Type B pancreatic cell (in vitro differentiated cells): ENCODE measurements around the gene ACAT2. TPM values are rescaled to one million over a fixed set of nuclear protein-coding genes. Genes with fewer than 3 reads are reported as not detected.

ENCODE experiments used
- DNase-seq: peaks from one replicate; pipeline ENCODE4 v3.0.0; 2021; ENCODE audit warnings: mixed read lengths; ENCODE audit not compliant: unreplicated experiment; ENCODE audit errors: extremely low spot score
- H3K27ac Mint-ChIP-seq: 2 replicates; pipeline ENCODE4 v1.8.0; 2021; ENCODE audit warnings: mild to moderate bottlenecking, mixed read lengths
- H3K27me3 Mint-ChIP-seq: 2 replicates; pipeline ENCODE4 v1.8.0; 2021; ENCODE audit warnings: mixed read lengths
- H3K36me3 Mint-ChIP-seq: 2 replicates; pipeline ENCODE4 v1.8.0; 2021; ENCODE audit warnings: mixed read lengths
- H3K4me1 Mint-ChIP-seq: one replicate; pipeline ENCODE4 v1.8.0; 2021; ENCODE audit warnings: mixed read lengths; ENCODE audit not compliant: unreplicated experiment
- H3K4me3 Mint-ChIP-seq: 2 replicates; pipeline ENCODE4 v1.8.0; 2021; ENCODE audit warnings: mild to moderate bottlenecking, mixed read lengths
- H3K9me3 Mint-ChIP-seq: 2 replicates; pipeline ENCODE4 v1.8.0; 2021; ENCODE audit warnings: mixed read lengths
- total RNA-seq: library from RNA; stranded (reverse); gene quantifications from 2 replicates; pipeline ENCODE4 v1.2.1, GENCODE V29; 2021; ENCODE audit warnings: low replicate concordance
- TF ChIP-seq, protein P1 (sequence below): fragments of 200-600 bp; sonication (generic); conservative IDR thresholded peaks from 2 replicates; pipeline ENCODE4 v1.5.0; 2021; ENCODE audit warnings: antibody characterized with exemption, mild to moderate bottlenecking

The ACAT2 gene
- total RNA-seq, 1 donor from 2014 or later = 67.4 TPM

DNA sequence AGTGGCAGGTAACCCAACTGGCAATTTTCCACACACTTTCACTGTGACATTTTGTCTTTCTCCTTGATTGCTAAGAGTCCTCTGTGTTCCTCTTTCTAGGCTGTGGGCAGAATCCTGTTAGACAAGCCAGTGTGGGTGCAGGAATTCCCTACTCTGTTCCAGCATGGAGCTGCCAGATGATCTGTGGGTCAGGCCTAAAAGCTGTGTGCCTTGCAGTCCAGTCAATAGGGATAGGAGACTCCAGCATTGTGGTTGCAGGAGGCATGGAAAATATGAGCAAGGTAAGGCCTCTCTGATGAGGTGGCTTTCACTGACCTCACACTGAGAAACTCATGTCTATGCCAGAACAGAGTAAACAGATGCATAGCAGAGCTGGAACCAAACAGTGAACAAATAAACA lies 5.1 kb downstream of the ACAT2 start:
- Mint-ChIP-seq H3K9me3 (no peaks in the 10 kb centered on the region), H3K27ac (no peak overlapping the region), H3K4me3 (no peak overlapping the region), H3K27me3 (no peaks in the 10 kb centered on the region), H3K4me1 (no peaks in the 10 kb centered on the region), H3K36me3 (peaks cover 51% of the 10 kb centered on the region)
- TF ChIP-seq, protein P1, sequence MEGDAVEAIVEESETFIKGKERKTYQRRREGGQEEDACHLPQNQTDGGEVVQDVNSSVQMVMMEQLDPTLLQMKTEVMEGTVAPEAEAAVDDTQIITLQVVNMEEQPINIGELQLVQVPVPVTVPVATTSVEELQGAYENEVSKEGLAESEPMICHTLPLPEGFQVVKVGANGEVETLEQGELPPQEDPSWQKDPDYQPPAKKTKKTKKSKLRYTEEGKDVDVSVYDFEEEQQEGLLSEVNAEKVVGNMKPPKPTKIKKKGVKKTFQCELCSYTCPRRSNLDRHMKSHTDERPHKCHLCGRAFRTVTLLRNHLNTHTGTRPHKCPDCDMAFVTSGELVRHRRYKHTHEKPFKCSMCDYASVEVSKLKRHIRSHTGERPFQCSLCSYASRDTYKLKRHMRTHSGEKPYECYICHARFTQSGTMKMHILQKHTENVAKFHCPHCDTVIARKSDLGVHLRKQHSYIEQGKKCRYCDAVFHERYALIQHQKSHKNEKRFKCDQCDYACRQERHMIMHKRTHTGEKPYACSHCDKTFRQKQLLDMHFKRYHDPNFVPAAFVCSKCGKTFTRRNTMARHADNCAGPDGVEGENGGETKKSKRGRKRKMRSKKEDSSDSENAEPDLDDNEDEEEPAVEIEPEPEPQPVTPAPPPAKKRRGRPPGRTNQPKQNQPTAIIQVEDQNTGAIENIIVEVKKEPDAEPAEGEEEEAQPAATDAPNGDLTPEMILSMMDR = no peak
- no peak for DNase-seq

DNA sequence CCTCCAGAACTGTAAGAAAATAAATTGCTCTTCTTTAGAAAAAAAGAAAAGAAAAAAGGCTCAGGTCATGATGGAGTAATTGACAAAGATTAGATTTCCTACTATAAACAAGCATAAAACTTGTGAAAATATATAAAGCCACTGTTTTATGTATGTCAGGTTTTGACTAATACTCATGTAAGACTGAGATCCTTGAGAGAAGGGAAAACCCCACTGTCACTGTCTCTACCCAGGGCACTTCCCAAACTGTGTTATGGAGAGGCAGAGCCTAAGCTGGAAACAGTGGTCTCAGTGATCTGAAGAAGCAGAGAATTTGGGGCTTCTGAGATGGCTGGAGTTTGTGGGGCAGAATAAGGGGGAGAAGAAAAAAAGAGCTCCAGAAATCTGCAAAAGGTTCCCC lies 7.6 kb downstream of the ACAT2 start:
- H3K36me3 Mint-ChIP-seq = peaks cover 47% of the 10 kb centered on the region
- H3K27ac Mint-ChIP-seq = no peak overlapping the region
- H3K4me1 Mint-ChIP-seq = no peaks in the 10 kb centered on the region
- no peak for DNase-seq
- no peak overlapping the region for H3K4me3 Mint-ChIP-seq
- TF ChIP-seq, protein P1 = no peak
- no peaks in the 10 kb centered on the region for H3K9me3 Mint-ChIP-seq
- H3K27me3 Mint-ChIP-seq = no peaks in the 10 kb centered on the region

DNA sequence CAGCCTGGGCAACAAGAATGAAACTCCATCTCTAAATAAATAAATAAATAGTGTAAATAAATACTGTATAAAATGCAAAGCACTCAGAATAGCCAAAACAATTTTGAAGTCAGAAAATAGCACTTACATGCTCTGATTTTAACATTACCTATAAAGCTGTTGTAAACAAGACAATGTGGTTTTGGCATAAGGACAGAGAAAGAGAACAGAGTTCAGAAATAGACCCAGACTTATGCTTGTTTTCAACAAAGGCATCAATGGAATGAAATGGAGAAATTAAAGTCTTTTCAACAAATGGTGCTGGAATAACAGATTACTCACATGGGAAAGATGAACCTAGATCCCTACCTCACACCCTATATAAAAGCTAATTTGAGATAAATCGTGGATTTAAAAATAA lies 10.4 kb downstream of the ACAT2 start:
- H3K27ac Mint-ChIP-seq = no peak overlapping the region
- peaks cover 49% of the 10 kb centered on the region for H3K36me3 Mint-ChIP-seq
- H3K4me3 Mint-ChIP-seq = no peak overlapping the region
- no peak for DNase-seq
- TF ChIP-seq, protein P1 = no peak
- H3K4me1 Mint-ChIP-seq = no peaks in the 10 kb centered on the region
- H3K9me3 Mint-ChIP-seq = no peaks in the 10 kb centered on the region
- H3K27me3 Mint-ChIP-seq = no peaks in the 10 kb centered on the region

DNA sequence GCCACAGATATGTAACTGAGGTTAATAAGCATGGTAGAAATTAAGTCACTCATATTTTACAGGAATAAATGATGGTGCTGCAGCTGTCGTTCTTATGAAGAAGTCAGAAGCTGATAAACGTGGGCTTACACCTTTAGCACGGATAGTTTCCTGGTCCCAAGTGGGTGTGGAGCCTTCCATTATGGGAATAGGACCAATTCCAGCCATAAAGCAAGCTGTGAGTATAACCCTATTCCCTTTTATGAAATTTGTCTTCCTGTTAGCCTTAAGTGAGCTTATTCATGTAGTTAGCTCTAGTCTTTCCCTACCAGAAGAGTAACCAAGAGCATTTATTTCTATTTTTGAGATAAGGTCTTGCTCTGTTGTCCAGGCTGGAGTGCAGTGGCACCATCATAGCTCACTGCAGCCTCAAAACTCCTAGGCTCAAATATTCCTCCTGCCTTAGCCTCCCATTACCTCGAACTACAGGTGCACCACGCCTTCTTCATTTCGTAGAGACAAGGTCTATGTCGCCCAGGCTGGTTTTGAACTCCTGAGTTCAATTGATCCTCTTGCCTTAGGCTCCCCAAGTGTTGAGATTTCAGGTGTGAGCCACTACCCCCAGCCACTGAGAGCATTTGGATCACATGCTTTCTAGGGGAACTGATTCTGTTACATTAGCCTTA lies 15.5 kb downstream of the ACAT2 start:
- Mint-ChIP-seq H3K27me3 (no peaks in the 10 kb centered on the region), H3K9me3 (no peaks in the 10 kb centered on the region), H3K27ac (peak overlapping the region; percentile 54), H3K4me3 (no peak overlapping the region), H3K36me3 (peaks cover 33% of the 10 kb centered on the region), H3K4me1 (no peaks in the 10 kb centered on the region)
- TF ChIP-seq, protein P1 = no peak
- no peak for DNase-seq

DNA sequence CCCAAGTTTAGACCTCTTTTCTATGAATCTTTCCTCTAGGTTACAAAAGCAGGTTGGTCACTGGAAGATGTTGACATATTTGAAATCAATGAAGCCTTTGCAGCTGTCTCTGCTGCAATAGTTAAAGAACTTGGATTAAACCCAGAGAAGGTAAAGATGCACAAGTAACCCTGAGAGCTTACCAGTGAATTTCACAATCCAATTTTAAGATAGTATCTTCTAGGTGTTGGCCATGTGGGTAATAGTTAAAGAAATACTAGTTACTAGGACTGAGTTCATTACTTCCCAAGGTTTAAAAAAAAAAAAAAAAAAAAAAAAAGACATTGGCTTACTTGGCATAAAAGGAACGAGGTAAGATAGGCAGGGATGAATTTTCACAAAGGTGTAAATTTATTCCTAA lies 16.3 kb downstream of the ACAT2 start:
- Mint-ChIP-seq H3K4me1 (no peaks in the 10 kb centered on the region), H3K27ac (no peak overlapping the region), H3K9me3 (no peaks in the 10 kb centered on the region), H3K4me3 (no peak overlapping the region), H3K27me3 (no peaks in the 10 kb centered on the region), H3K36me3 (peaks cover 41% of the 10 kb centered on the region)
- TF ChIP-seq, protein P1 = no peak
- no peak for DNase-seq
